Stimulated activated CD4-positive, alpha-beta T cell treated with anti-CD3 and anti-CD28 coated beads, Interleukin-12 subunit alpha, Interleukin-12 subunit beta, amount 100 ng/mL, for 24 hours (primary cell): ENCODE results near the gene MRTFA.
"Not testable (repeated sequence)": the region's sequence is repeated elsewhere in the genome, so short reads cannot be mapped to it uniquely, and the experiment has no call there.

Source experiments
- DNase-seq, 2 experiments: peaks; one replicate each; pipeline ENCODE4 v3.0.0-alpha.2; 2020; ENCODE audit warnings: low read depth in 2 of 2

Gene MRTFA

GRCh38 chr22:40395607-40396006, 240.9 kb downstream of the MRTFA start:
- no peak for DNase-seq

- DNase-seq: no peak
Observed at GRCh38 chr22:40394607-40395006, 241.9 kb downstream of the MRTFA start.

- no peak for DNase-seq
Observed at GRCh38 chr22:40392618-40393017, 243.9 kb downstream of the MRTFA start.

- no peak for DNase-seq
Observed at GRCh38 chr22:40391417-40391816, 245.1 kb downstream of the MRTFA start.

GRCh38 chr22:40388231-40388630, 248.3 kb downstream of the MRTFA start:
- no peak for DNase-seq

- DNase-seq: no peak
Observed at GRCh38 chr22:40387746-40388145, 248.8 kb downstream of the MRTFA start.

- DNase-seq: no peak
Observed at GRCh38 chr22:40385036-40385782, 251.3 kb downstream of the MRTFA start.

GRCh38 chr22:40383905-40384304, 252.6 kb downstream of the MRTFA start:
- DNase-seq: no peak

GRCh38 chr22:40381461-40381860, 255.1 kb downstream of the MRTFA start:
- no peak for DNase-seq

GRCh38 chr22:40378448-40378847, 258.1 kb downstream of the MRTFA start:
- DNase-seq: not testable (repeated sequence)

- no peak for DNase-seq
Observed at GRCh38 chr22:40377931-40378330, 258.6 kb downstream of the MRTFA start.

GRCh38 chr22:40376149-40376548, 260.4 kb downstream of the MRTFA start:
- no peak for DNase-seq

- DNase-seq: no peak
Observed at GRCh38 chr22:40374567-40374966, 262.0 kb downstream of the MRTFA start.

GRCh38 chr22:40368836-40369235, 267.7 kb downstream of the MRTFA start:
- no peak for DNase-seq

- no peak for DNase-seq
Observed at GRCh38 chr22:40368016-40368415, 268.5 kb downstream of the MRTFA start.

GRCh38 chr22:40367342-40367741, 269.2 kb downstream of the MRTFA start:
- no peak for DNase-seq

GRCh38 chr22:40366068-40366467, 270.5 kb downstream of the MRTFA start:
- DNase-seq: no peak

GRCh38 chr22:40364431-40364830, 272.1 kb downstream of the MRTFA start:
- DNase-seq: no peak

GRCh38 chr22:40363059-40363458, 273.5 kb downstream of the MRTFA start:
- no peak for DNase-seq

- no peak for DNase-seq
Observed at GRCh38 chr22:40361100-40361499, 275.4 kb downstream of the MRTFA start.
